Measurements from ENCODE around the gene VPS13D.

Gene VPS13D

GRCh38 chr1:12407050-12407961 lies 177.5 kb downstream of the VPS13D start:
- no peak for DNase-seq (ENCODE audit: low spot score)

DNA sequence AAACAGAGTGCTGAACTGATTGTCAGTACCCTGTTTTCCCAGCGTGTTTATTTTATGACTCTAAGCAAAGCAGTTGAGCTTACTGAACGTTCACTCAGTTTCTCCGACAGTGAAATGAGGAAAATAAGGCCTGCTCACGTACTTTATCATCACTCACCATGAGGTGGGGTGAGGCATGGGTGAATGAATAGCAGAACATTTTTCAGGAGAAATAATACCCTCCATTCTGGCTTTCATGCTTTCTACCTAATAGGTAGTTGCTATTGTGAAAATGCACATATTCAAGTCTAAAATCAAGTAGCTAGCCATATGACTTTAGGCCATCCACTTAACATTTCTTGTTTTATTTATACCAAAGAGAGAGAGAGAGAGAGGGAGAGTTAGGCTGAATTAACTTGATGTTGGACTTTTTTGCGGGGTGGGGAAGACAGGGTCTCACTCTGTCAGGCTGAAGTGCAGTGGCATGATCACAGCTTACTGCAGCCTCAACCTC lies 178.2 kb downstream of the VPS13D start:
- no peak for DNase-seq (ENCODE audit: low spot score)

- DNase-seq (ENCODE audit: low spot score): no peak
Measured at GRCh38 chr1:12408662-12409061, 178.8 kb downstream of the VPS13D start.

DNA sequence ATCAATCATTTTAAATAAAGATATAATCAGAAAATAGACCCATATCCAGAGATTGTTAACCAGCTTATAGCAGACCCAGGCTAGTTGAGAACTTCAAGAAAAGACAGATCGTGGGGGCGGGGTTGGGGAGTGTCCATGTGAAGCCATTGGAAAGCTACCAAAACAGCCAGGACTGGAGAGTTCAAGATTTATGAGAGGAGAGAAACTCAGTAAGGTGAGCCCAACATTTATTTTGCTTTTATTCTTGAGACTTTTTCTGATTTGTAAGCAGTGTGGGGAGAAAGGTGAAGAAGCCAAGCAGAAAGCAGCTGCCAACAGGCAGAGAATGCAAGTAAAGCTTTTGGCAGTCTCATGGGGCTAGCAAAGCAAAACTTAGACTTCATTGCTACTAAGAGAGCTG lies 179.9 kb downstream of the VPS13D start:
- no peak for DNase-seq (ENCODE audit: low spot score)

DNA sequence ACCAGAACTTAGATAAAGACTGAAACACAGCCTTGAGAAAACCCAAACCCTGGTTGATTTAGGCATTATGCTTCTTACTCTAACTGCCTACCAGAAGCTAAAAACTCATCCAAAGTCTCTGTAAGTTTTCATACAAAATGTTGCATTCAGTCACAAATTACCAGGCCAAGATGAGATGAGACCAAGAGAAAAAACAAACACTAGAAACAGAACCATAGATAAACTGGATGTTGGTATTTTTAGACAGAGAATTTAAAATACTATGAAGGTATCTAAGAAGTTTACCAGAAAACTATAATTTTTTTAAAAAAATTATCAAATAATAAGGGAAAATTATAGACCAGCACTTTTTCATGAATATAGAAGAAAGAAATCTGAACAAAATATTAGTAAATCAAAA lies 180.5 kb downstream of the VPS13D start:
- no peak for DNase-seq (ENCODE audit: low spot score)

GRCh38 chr1:12411098-12411497 lies 181.3 kb downstream of the VPS13D start:
- DNase-seq (ENCODE audit: low spot score): no peak

GRCh38 chr1:12411747-12412146 lies 181.9 kb downstream of the VPS13D start:
- no peak for DNase-seq (ENCODE audit: low spot score)

DNA sequence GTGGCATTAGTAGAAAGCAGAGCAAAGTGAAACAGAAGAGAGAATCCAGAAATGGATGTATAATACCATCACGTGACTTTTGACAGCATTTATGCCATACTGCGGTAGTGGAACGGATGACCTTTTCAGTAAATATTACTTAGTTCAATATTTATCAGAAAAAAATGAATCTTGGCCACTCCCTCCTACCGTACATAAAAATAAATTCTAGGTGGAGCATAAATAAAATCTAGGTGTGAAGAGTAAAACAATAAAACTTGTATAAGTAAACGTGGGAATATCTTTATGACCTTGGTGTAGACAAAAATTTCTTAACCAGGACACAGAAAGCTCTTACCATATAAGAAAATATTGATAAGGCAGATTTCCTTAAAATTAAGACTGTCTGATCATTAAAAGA lies 182.6 kb downstream of the VPS13D start:
- DNase-seq (ENCODE audit: low spot score): no peak

DNA sequence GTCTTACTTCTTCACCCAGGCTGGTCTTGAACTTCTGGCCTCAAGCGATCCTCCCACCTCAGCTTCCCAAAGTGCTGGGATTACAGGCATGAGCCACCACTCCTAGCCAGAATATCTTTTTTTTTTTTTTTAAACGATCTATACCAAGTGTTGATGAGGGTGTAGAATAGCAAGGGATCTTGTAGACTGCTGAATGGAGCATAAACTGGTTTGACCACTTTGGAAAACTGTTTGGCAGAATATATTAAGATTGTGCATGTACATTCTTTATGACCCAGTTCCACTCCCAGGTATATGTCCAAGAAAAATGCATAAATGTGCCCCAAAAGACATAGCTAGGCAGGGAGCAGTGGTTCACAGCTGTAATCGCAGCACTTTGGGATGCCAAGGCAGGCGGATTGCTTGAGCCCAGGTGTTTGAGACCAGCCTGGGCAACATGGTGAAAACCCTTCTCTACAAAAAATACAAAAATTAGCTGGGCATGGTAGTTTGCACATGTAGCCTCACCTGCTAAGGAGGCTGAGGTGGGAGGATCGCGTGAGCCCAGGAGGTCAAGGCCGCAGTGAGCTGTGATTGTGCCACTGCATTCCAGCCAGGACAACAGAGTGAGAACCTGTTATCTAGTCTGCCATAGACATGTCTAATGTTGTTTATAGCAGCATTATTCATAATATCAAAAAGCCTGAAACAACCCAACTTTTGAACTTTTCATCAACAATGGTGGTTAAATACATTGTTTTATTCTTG lies 184.0 kb downstream of the VPS13D start:
- no peak for DNase-seq (ENCODE audit: low spot score)

DNA sequence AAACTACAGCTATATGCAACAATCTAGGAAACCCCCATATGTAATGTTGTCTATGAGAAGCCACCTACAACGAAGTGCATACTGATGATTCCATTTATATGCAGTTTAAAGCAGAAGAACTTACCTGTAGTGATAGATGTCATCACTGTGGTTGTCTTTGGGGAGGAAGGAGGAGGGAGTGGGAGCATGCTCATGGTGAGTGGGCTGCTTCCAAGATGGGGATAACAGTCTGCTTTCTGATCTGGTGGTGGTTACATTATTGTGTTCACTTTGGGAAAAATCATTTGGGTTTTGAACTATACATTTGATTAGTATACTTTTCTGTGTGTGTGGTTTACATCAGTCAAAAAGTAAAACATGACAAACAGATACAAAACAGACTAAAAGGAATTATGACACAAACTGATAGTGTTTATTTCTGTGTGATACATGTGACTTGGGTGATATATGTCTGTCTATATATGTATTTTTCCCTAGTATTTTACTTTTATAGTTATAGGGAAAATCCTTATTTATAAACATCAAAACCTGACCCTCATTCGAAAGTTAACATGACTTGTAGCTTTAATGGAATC lies 184.7 kb downstream of the VPS13D start:
- no peak for DNase-seq (ENCODE audit: low spot score)

DNA sequence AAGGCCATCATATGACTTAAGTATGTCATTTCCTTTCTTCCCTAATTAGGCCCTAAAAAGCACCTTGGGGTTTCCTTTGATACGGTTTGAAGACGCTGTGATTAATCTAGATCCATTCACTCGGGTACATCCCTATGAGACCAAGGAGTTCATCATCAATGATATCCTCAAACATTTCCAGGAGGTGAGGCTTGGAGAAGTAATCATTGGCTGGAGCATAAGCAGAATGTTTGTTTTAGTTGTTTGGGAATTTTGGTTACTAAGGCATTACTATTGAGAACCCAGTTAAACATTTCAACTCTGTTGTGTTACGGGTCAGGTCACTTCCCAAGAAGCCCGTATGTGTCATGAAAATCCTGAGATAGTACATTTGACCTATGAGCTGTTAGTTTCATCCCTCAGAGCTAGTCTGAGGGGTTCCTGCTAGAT lies 185.2 kb downstream of the VPS13D start:
- no peak for DNase-seq (ENCODE audit: low spot score)

GRCh38 chr1:12416101-12416500 lies 186.3 kb downstream of the VPS13D start:
- DNase-seq (ENCODE audit: low spot score): no peak

DNA sequence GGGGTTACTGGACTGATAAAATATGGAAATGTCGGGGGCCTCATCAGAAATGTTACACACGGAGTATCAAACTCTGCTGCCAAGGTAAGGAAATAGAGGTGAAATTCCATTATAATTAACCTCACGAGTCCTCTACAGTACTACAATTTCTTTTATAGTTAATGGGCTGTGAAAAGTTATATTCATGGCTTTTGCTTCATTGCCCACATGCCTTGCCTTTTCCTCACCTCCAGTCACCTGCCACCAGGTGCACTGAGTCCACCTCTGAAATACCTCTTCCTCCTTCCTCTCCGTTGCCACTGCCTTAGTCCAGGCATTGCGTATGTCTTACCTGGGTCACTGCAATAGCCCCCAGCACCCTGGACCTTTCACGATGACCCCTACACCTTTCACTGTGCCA lies 186.9 kb downstream of the VPS13D start:
- DNase-seq (ENCODE audit: low spot score): no peak

DNA sequence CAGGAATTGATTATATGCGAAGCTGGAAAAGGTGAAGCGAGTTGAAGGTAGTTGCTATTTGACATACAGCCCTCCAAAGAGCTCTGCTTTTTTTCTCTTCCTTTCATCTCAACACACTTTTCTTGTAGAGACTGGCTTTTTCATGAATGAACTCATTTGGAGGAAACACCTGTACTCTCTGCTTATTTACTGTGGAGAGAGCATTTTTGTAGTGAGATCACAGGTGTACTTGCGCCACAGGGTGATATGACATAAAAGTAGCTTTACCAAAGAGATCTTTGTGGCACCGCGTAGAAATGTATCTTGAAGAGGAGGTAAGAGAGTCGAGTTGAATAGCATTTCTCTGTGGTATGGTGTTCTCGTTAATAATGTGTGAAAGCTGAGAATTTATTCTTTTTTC lies 187.6 kb downstream of the VPS13D start:
- DNase-seq (ENCODE audit: low spot score): no peak

GRCh38 chr1:12420171-12420570 lies 190.3 kb downstream of the VPS13D start:
- DNase-seq (ENCODE audit: low spot score): no peak

DNA sequence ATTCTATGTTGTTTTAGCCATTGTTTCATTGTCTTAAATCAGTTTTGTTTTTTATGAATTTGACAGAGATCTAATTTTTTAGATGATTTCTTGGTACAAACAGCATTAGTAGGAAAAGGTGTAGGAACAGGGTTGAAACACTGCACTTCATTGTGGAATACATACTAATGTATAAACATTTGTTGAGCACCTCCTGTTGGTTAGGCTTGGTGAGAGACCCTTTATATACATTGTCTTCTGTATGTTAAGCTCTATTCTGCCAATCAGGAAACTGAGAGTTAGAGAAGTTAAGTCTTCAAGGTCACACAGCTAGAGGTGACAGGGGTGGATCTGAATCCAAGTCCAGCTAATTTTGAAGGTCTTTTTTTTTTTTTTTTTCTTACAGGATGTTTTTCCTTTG lies 192.7 kb downstream of the VPS13D start:
- no peak for DNase-seq (ENCODE audit: low spot score)

DNA sequence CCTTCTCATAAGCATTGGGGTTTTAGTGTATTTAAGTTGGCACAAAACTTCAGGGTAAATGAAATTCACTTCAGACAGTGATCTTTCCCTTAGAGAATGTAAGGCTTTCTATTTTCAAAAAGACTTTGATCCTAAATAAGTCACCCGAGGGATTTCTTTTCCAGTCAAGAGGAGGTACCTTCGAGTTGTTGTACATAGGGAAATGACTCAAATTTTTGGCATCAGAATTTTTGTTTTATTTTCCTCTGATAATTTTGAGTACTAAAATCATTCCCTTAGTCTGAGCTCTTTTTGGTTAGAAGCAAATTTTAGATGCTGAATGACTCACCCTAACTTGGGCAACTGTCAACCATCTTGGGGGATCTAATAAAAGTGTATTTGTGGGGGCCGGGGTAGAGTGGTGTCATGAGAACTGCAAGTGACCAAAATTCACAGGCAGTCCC lies 194.3 kb downstream of the VPS13D start:
- no peak for DNase-seq (ENCODE audit: low spot score)

- no peak for DNase-seq (ENCODE audit: low spot score)
Measured at GRCh38 chr1:12424793-12425192, 195.0 kb downstream of the VPS13D start.

- DNase-seq (ENCODE audit: low spot score): no peak
Measured at GRCh38 chr1:12426030-12426429, 196.2 kb downstream of the VPS13D start.

GRCh38 chr1:12428334-12428733 lies 198.5 kb downstream of the VPS13D start:
- DNase-seq (ENCODE audit: low spot score): no peak

DNA sequence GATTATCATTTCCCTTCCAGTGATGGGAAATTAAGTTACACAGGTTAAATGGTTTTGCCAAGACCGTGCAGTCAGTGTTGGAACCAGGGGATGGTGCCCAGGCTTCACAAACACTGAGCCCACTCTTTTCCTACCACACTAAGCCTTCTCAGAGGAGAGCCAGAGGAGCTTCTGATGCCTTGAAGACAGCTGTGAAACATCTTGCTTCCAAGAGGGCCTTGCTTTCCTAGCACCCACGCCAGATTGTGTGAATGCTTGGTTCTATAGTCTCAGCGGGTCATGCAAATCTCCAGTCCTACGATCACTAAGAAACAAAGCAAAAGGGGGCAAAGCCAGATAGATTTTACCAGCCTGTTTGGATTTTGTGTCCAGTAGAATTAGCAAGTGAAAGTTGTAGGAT lies 200.7 kb downstream of the VPS13D start:
- DNase-seq (ENCODE audit: low spot score): no peak

DNA sequence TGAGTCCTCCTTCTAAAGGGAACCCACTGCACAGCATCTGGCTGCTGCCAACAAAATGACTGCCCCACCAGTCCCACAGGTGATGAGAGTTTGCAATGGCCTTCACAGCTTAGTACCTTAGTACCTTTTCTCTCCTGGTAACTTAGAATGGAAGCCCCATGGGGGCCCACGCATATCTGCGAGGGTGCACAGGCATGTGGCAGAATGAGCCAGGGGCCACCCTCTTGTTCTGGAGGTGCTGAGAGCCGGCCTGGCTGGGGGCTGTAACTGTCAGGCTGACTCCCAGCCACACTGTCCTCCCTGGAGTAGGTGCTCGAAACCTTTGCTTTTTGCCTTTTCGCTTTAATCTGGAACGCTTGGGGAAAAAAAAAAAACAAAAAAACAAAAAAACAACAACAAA lies 203.1 kb downstream of the VPS13D start:
- no peak for DNase-seq (ENCODE audit: low spot score)

Data from iPS-NIHi11 (cell line).